ENCODE data around the gene SGF29.

GRCh38 chr16:28532940-28533647, 20.6 kb upstream of the SGF29 start:
- TF ChIP-seq CTCF (IDR thresholded peaks at IDR 0.05; ENCODE audit: insufficient read depth, low read length): no peak
- no peak for TF ChIP-seq SPI1 (IDR thresholded peaks at IDR 0.05; ENCODE audit: borderline replicate concordance, low read depth)
- no peak for TF ChIP-seq GABPA (IDR thresholded peaks at IDR 0.05; ENCODE audit: low read depth)
- TF ChIP-seq REST (IDR thresholded peaks at IDR 0.05; ENCODE audit: insufficient replicate concordance, low read depth): no peak

Data from HL-60 (cell line).